CD1c-positive myeloid dendritic cell (primary cell): ENCODE measurements around the gene NPDC1.

Source experiments
- DNase-seq: peaks from one replicate; pipeline ENCODE4 v3.0.0-alpha.2; 2016; ENCODE audit errors: extremely low spot score

The NPDC1 gene

GRCh38 chr9:137046088-137046787 is at the start of gene NPDC1:
Gene NPDC1, minus strand, starts transcription at chr9:137046177. Its CDS starts 188 bp downstream, at chr9:137045989.
- peak; percentile 82 for DNase-seq

GRCh38 chr9:137089232-137089947 is 43.4 kb upstream of the NPDC1 start:
- DNase-seq, result no peak

- DNase-seq, result no peak
Observed at GRCh38 chr9:137088121-137088520, 42.1 kb upstream of the NPDC1 start.

- peak; percentile 56 for DNase-seq
Observed at GRCh38 chr9:137087409-137087925, 41.5 kb upstream of the NPDC1 start.

GRCh38 chr9:137086531-137087408 is 40.8 kb upstream of the NPDC1 start, which contains the start of gene MAN1B1:
Gene MAN1B1, plus strand, starts transcription at chr9:137086985. Its CDS starts 15 bp downstream, at chr9:137087000.
- peak; percentile 100 for DNase-seq

- DNase-seq, result peak; percentile 50
Observed at GRCh38 chr9:137085920-137086530, 40.0 kb upstream of the NPDC1 start.

GRCh38 chr9:137084526-137084925 is 38.5 kb upstream of the NPDC1 start:
- no peak for DNase-seq

GRCh38 chr9:137083394-137084004 is 37.5 kb upstream of the NPDC1 start:
- peak; percentile 54 for DNase-seq

- DNase-seq, result no peak
Observed at GRCh38 chr9:137082925-137083290, 36.9 kb upstream of the NPDC1 start.

GRCh38 chr9:137082222-137082924 is 36.4 kb upstream of the NPDC1 start:
- DNase-seq, result no peak

- no peak for DNase-seq
Observed at GRCh38 chr9:137080260-137081122, 34.5 kb upstream of the NPDC1 start.

- DNase-seq, result no peak
Observed at GRCh38 chr9:137079401-137079787, 33.4 kb upstream of the NPDC1 start.

- no peak for DNase-seq
Observed at GRCh38 chr9:137078701-137079400, 32.9 kb upstream of the NPDC1 start.

GRCh38 chr9:137077758-137078693 is 32.0 kb upstream of the NPDC1 start:
- peak; percentile 41 for DNase-seq

GRCh38 chr9:137077010-137077747 is 31.2 kb upstream of the NPDC1 start, which contains the start of gene UAP1L1:
Gene UAP1L1, plus strand, starts transcription at chr9:137077517. Its CDS starts 16 bp downstream, at chr9:137077533.
- DNase-seq, result peak; percentile 85

GRCh38 chr9:137076636-137077009 is 30.6 kb upstream of the NPDC1 start:
- DNase-seq, result no peak

- DNase-seq, result peak; percentile 57
Observed at GRCh38 chr9:137075275-137075775, 29.3 kb upstream of the NPDC1 start.
